ENCODE results near the gene TBX20.
A peak's percentile ranks its signal among the peaks of the same experiment; 100 is the strongest.

Gene TBX20

GRCh38 chr7:35253710-35254495 lies at the start of gene TBX20:
TBX20 (minus strand) TSS chr7:35254100; CDS start chr7:35253620, 480 bp downstream.
- peak; percentile 20 to 23 for DNase-seq

GRCh38 chr7:35289376-35289775 lies 35.5 kb upstream of the TBX20 start:
- no peak for DNase-seq

GRCh38 chr7:35286986-35287385 lies 33.1 kb upstream of the TBX20 start:
- no peak for DNase-seq

- no peak for DNase-seq
These were observed 32.5 kb upstream of the TBX20 start for GRCh38 chr7:35286422-35286821.

- no peak for DNase-seq
These were observed 31.9 kb upstream of the TBX20 start for GRCh38 chr7:35285799-35286198.

GRCh38 chr7:35280902-35281301 lies 27.0 kb upstream of the TBX20 start:
- no peak for DNase-seq

GRCh38 chr7:35277359-35277758 lies 23.5 kb upstream of the TBX20 start:
- no peak for DNase-seq

- no peak for DNase-seq
These were observed 18.3 kb upstream of the TBX20 start for GRCh38 chr7:35272246-35272645.

- no peak for DNase-seq
These were observed 15.1 kb upstream of the TBX20 start for GRCh38 chr7:35268953-35269352.

GRCh38 chr7:35267411-35267810 lies 13.5 kb upstream of the TBX20 start:
- DNase-seq: no peak

- no peak for DNase-seq
These were observed 9.5 kb upstream of the TBX20 start for GRCh38 chr7:35263396-35263795.

- no peak for DNase-seq
These were observed 7.8 kb upstream of the TBX20 start for GRCh38 chr7:35261476-35262285.

GRCh38 chr7:35261041-35261440 lies 7.1 kb upstream of the TBX20 start:
- DNase-seq: no peak

GRCh38 chr7:35260246-35260645 lies 6.3 kb upstream of the TBX20 start:
- DNase-seq: no peak

GRCh38 chr7:35259523-35259908 lies 5.6 kb upstream of the TBX20 start:
- no peak for DNase-seq

GRCh38 chr7:35258868-35259522 lies 5.1 kb upstream of the TBX20 start:
- no peak for DNase-seq

GRCh38 chr7:35258125-35258867 lies 4.4 kb upstream of the TBX20 start:
- no peak for DNase-seq

GRCh38 chr7:35257251-35258124 lies 3.6 kb upstream of the TBX20 start:
- no peak for DNase-seq

GRCh38 chr7:35256256-35257175 lies 2.6 kb upstream of the TBX20 start:
- no peak for DNase-seq

GRCh38 chr7:35255443-35256255 lies 1.7 kb upstream of the TBX20 start:
- DNase-seq: no peak

Data from inflammatory macrophage treated with lipopolysaccharide for 1 hour (primary cell).